GM12872 (cell line): ENCODE results near the gene SKA3.

Experiments used
- TF ChIP-seq, protein P1 (sequence below): IDR thresholded peaks from 3 replicates; pipeline ENCODE4 v1.5.1; 2011; ENCODE audit warnings: low read depth, mild to moderate bottlenecking, low read length, moderate library complexity; ENCODE audit not compliant: insufficient read depth

Gene SKA3

GRCh38 chr13:21176215-21176981 lies at the start of gene SKA3, which contains the start of gene MRPL57:
Gene SKA3, minus strand, starts transcription at chr13:21176552. Its CDS starts 75 bp downstream, at chr13:21176477.
Gene MRPL57, plus strand, starts transcription at chr13:21176658. Its CDS starts 259 bp downstream, at chr13:21176917.
- TF ChIP-seq, protein P1, sequence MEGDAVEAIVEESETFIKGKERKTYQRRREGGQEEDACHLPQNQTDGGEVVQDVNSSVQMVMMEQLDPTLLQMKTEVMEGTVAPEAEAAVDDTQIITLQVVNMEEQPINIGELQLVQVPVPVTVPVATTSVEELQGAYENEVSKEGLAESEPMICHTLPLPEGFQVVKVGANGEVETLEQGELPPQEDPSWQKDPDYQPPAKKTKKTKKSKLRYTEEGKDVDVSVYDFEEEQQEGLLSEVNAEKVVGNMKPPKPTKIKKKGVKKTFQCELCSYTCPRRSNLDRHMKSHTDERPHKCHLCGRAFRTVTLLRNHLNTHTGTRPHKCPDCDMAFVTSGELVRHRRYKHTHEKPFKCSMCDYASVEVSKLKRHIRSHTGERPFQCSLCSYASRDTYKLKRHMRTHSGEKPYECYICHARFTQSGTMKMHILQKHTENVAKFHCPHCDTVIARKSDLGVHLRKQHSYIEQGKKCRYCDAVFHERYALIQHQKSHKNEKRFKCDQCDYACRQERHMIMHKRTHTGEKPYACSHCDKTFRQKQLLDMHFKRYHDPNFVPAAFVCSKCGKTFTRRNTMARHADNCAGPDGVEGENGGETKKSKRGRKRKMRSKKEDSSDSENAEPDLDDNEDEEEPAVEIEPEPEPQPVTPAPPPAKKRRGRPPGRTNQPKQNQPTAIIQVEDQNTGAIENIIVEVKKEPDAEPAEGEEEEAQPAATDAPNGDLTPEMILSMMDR: 0 out of 3 replicates have a peak, but pooled peaks have one; percentile 1

DNA sequence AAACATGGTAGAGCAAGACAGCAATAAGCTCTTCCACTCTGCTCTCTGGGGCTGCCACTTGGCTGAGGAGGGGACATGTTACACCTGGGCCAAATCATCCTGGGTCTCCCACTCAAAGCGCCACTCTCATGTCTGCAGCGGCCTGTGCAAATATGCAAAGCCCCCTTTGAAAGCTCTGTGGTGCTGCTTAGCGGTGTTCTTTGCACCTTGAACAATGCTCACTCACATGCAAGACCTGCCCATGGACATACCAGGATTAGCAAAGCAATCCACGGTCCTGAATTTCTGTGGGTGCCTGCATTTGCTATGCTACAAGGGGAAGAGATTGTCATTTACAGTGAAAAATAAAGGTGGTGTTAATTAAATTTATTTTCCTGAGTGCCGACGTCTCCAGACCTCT lies 48.7 kb upstream of the SKA3 start:
- TF ChIP-seq, protein P1: no peak

DNA sequence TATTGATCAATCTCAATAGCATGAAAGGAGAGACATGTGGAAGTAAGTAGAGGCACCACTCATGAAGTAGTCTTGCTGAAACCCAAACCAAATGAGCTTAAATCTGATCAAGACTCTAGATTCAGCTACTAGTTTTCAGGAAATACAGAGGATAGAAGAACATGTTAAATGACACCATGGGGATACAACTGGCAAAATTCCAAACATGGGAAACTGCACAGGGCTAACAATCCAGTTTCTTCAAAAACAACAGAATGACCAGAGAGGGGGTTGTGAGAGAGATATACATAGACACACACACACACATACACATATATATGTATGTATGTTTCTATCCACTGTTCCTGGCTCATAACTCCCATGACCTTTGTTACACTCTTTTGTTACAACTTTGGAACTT lies 44.9 kb upstream of the SKA3 start:
- TF ChIP-seq, protein P1: no peak

DNA sequence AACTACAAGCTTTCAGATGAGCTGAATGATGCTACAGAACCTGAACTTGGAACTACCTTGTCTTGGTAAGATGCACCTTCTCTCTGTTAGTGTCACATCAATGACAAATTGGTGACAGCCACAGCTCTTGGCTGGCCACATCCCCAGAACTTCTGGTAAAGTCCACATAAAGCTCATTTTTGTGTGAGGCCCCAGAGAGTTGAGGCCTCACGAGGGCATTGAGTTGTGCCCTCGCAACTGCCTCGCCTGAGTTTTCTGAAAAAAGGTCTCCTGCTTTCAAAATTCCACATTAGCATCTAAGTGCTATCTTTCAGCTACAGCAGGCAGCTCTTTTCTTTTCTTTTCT lies 42.7 kb upstream of the SKA3 start:
- TF ChIP-seq, protein P1: no peak

- TF ChIP-seq, protein P1: no peak
These were observed 42.1 kb upstream of the SKA3 start for GRCh38 chr13:21218351-21219035.

DNA sequence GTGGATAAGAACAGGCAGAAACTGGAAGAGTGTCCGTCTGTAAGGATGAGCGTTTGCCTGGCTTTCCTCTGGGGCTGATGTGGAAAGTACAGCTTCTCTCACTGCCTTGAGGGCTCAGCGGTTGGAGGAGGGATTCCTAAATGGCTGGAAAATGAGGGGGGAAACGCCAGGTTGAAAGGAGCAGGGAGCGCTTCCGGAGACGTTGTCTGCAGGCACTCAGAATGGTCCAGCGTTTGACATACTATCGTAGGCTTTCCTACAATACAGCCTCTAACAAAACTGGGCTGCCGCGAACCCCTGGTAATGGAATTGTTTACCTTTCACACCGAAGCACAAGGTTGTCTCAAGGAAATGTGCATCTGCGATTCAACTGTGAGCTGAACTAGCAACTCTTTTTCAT lies 40.0 kb upstream of the SKA3 start:
- TF ChIP-seq, protein P1: no peak

DNA sequence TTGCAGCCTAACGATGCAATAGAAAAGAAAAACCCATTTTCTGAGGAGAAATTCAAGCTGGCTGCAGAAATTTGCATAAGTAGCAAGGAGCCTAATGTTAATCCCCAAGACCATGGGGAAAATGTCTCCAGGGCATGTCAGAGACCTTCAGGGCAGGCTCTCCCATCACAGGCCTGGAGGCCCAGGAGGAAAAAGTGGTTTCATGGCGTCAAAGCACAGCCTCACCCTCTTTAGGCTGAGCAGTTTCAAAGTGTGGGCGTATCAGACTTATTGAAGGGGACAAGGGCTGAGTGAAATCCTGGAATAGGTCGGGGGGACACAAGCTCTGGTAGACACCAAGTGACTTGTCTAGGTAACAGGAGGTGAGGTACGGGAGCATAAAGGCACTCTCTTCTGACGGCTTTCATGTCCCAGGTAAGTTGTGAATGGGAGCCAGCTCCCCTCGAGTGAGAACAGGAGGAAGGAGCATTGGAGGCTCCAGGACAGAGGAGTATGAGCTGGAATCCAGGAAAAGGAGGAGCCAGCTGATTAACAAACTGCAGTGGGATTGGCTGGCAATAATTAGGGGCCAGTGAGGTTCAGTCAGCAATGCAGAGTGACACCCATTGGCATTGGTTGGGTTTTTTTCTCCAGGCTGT lies 35.9 kb upstream of the SKA3 start:
- TF ChIP-seq, protein P1: no peak
